Ammon's horn (tissue), 1 donor: Measurements from ENCODE around the gene NINJ2.

Experiments
- DNase-seq: peaks from one replicate; pipeline ENCODE4 v3.0.0-alpha.2; 2016; ENCODE audit warnings: low spot score

The NINJ2 gene

GRCh38 chr12:673849-674248 lies 10.6 kb upstream of the NINJ2 start:
- no peak for DNase-seq

GRCh38 chr12:669576-669945 lies 6.3 kb upstream of the NINJ2 start:
- DNase-seq: no peak

GRCh38 chr12:668090-668481 lies 4.8 kb upstream of the NINJ2 start:
- DNase-seq: no peak

GRCh38 chr12:666766-667308 lies 3.6 kb upstream of the NINJ2 start:
- no peak for DNase-seq

GRCh38 chr12:666066-666465 lies 2.8 kb upstream of the NINJ2 start:
- DNase-seq: no peak

GRCh38 chr12:664779-665092 lies 1.5 kb upstream of the NINJ2 start:
- DNase-seq: no peak

- DNase-seq: no peak
Observed at GRCh38 chr12:664075-664778, 982 bp upstream of the NINJ2 start.

GRCh38 chr12:662566-663292 lies 516 bp downstream of the NINJ2 start:
- DNase-seq: no peak

- no peak for DNase-seq
Observed at GRCh38 chr12:661720-662486, 1.3 kb downstream of the NINJ2 start.

GRCh38 chr12:659090-659683 lies 4.1 kb downstream of the NINJ2 start:
- no peak for DNase-seq

GRCh38 chr12:650983-651382 lies 12.3 kb downstream of the NINJ2 start:
- no peak for DNase-seq

- DNase-seq: no peak
Observed at GRCh38 chr12:647385-648085, 15.7 kb downstream of the NINJ2 start.

GRCh38 chr12:646442-647384 lies 16.5 kb downstream of the NINJ2 start:
- DNase-seq: no peak

- DNase-seq: peak; percentile 62
Observed at GRCh38 chr12:645563-646071, 17.6 kb downstream of the NINJ2 start.

GRCh38 chr12:644818-645552 lies 18.3 kb downstream of the NINJ2 start:
- DNase-seq: no peak

- DNase-seq: no peak
Observed at GRCh38 chr12:644303-644639, 19.0 kb downstream of the NINJ2 start.

GRCh38 chr12:643475-644302 lies 19.6 kb downstream of the NINJ2 start:
- DNase-seq: no peak

- peak; percentile 68 for DNase-seq
Observed at GRCh38 chr12:642633-643474, 20.4 kb downstream of the NINJ2 start.
